Measurements from ENCODE around the gene ELOVL2.
"Not testable (repeated sequence)": the region's sequence is repeated elsewhere in the genome, so short reads cannot be mapped to it uniquely, and the experiment has no call there.

Gene ELOVL2

DNA sequence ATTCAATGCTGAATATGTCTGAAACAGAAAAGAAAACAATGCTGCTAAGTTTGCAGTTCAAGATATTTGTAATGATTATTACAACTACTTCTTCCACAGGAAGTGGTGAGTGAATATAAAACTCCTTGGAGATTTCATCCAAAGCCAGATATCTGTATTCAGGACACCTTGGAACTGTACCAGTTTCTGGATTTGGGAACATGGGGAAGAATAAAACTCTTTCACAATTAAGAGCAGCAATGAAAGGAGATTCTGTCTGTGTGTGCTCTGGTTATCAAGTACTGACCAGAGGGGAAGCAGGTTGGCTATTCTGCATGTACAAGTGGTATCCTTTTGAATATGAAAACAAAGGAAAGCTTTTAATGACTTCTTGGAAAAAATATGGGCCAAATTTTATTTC is 21.1 kb downstream of the ELOVL2 start:
- DNase-seq (ENCODE audit: low read depth in 3 of 3, low spot score in 1 of 3): no peak

DNA sequence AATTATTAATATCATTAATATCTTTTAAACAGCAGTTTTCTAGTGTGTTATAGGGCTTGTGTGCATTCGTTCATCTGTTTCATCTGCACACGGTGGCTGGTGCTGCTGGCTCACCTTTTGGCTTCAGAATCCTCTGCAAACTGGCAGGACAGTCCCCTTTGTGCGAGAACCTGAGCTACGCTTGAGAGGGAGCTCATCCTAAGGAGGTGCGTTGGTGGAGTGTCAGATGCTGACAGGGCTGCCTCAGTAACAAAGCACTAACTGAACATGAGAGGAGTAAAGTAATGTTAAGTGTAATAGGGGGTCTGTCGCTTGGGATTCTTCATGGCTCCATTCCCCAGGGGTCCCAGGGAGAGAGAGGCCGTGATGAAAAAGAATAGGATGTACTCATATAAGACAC is 22.4 kb downstream of the ELOVL2 start:
- DNase-seq (ENCODE audit: low read depth in 3 of 3, low spot score in 1 of 3): no peak

DNA sequence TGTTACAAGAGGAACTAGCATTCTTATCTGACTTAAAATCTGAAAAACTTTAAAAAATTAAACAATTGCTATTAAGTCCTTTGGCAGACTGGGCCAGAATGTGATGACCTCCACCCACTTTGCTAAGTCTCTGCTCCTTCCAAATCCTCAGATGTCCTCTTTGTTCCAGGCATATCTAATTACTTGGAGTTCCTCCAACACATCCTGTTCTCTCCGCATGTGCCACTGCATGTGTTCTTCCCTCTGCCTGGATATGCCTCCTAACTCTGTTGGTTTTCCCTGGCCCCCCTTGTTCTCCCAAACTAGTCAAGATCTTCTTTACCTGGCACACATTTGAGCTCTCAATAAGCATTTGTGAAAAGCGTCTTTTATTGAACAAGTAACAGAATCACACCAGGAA is 23.1 kb downstream of the ELOVL2 start:
- DNase-seq (ENCODE audit: low read depth in 3 of 3, low spot score in 1 of 3): no peak

DNA sequence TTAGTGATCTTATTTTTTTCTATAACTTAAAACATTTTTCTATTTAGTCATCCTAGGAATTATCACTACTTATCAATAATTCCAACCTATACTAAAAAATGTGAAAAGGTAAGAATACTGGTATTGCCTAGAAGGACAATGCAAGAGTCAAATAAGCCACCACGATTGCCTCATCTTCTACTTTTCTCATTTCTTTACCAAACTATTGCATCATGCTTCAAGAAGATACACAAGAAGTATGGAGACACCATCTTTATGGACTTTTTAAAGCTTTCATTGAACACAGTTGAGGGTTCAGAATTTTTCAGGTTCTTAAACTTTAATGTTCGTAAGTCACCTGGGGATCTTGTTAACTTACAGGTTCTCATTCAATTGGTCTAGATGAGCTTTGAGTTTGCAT is 25.9 kb downstream of the ELOVL2 start:
- no peak for DNase-seq (ENCODE audit: low read depth in 3 of 3, low spot score in 1 of 3)

DNA sequence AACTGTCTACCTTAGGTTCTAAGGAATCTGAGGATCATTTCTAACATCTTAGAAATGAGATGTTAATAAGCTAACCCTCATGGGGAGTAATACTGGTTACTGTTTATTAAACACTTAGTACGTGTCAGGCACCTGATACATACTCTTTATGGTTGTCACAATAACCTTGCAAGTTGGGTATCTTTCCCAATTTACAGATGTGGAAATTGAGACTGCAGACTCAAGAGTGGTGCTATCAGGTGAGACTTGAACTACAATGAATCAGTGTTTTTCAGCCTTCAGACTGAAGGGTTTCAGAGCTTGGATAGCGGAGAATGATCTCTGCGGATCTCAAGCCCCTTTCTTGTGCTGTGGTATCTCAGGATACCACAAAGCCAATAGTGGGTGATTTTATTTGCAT is 27.0 kb downstream of the ELOVL2 start:
- DNase-seq (ENCODE audit: low read depth in 3 of 3, low spot score in 1 of 3): no peak

GRCh38 chr6:11016452-11016851 is 27.7 kb downstream of the ELOVL2 start:
- no peak for DNase-seq (ENCODE audit: low read depth in 3 of 3, low spot score in 1 of 3)

DNA sequence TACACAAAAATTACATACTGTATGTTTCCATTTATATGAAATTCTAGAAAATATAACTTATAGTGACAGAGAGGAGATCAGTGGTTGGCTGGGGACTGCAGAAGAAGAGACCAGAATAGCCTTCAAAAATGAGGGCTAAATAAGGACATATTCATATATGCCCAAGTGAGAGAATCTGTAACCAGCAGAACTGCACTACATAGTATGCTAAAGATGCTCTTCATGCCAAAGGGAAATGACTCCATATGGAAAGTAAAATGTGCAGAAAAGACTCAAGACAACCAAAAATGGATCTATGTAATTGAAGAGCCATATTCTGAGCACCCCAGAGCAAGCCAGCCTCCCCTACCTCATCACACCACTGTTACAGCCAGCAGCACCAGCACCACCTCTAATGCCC is 29.0 kb downstream of the ELOVL2 start:
- no peak for DNase-seq (ENCODE audit: low read depth in 3 of 3, low spot score in 1 of 3)

DNA sequence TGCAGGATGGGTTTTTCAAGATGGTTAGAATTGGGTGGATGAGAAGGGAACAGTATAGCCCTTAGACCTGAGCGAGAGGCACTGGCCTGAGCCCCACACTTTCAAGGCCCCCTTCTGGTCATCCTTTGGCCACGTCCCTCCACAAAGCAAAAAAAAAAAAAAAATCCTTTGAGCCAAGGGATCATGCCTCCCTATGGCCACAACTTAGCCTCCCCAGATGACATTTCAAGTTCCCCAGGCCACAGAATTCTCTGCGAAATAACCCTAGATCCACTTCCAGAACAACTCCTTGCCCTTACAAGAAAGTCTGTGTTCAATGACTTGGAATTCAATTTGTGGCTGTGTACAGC is 30.4 kb downstream of the ELOVL2 start:
- no peak for DNase-seq (ENCODE audit: low read depth in 3 of 3, low spot score in 1 of 3)

DNA sequence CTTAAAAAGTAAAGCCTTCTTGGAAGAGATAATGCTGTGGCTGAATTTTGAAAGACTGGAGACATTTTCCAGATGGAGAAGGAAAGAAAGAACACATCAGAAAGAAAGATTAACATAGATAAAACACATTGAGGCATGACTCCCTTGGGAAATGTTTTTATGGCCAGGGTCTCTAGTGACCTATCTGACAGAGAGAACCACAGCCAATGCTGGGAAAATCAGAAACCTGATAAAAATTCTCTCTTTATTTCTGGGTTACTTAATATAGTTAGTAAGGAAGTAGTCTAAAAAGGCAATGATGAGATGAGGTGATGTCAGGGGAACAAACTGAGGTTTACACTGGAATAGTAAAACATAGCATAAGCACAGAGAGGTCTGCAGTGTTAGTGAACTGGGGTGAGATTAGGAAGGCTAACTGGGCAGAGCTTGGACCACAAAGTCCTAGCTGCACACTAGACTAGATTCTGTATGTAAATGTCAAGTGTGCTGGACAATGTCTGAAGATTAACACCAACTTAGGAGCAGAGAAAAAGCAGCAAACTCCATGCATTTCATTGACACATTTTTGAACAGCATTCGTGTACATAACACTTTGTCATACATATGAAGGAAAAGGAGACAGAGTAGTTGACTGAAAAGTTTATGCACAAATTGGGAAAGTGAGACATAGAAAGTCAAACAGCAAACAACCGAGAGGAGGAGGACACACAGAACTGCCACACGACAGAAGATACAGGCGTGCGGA is 31.0 kb downstream of the ELOVL2 start:
- DNase-seq (ENCODE audit: low read depth in 3 of 3, low spot score in 1 of 3): no peak

- no peak for DNase-seq (ENCODE audit: low read depth in 3 of 3, low spot score in 1 of 3)
Measured at GRCh38 chr6:11012295-11012754, 31.8 kb downstream of the ELOVL2 start.

GRCh38 chr6:11011787-11012234 is 32.3 kb downstream of the ELOVL2 start:
- DNase-seq (ENCODE audit: low read depth in 3 of 3, low spot score in 1 of 3): no peak

GRCh38 chr6:11009353-11009752 is 34.8 kb downstream of the ELOVL2 start:
- DNase-seq (ENCODE audit: low read depth in 3 of 3, low spot score in 1 of 3): no peak

DNA sequence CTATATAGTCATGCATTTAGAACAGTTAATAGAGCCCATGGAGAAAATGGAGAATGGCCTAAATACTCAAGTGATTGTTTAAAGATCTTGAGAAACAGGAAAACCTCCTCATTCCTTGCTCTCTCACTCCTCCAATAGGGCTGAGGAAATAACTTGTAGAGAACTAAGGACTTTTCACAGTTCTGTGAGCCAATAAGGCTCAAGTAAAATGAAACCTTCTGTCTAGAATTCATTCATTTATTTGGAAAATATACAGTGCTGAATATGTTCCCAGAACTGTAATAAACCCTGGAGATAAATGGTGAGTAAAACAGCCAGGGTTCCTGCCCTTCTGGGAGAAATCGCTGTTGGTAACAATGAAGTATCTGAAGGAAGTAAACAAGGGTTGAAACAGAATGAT is 35.3 kb downstream of the ELOVL2 start:
- no peak for DNase-seq (ENCODE audit: low read depth in 3 of 3, low spot score in 1 of 3)

DNA sequence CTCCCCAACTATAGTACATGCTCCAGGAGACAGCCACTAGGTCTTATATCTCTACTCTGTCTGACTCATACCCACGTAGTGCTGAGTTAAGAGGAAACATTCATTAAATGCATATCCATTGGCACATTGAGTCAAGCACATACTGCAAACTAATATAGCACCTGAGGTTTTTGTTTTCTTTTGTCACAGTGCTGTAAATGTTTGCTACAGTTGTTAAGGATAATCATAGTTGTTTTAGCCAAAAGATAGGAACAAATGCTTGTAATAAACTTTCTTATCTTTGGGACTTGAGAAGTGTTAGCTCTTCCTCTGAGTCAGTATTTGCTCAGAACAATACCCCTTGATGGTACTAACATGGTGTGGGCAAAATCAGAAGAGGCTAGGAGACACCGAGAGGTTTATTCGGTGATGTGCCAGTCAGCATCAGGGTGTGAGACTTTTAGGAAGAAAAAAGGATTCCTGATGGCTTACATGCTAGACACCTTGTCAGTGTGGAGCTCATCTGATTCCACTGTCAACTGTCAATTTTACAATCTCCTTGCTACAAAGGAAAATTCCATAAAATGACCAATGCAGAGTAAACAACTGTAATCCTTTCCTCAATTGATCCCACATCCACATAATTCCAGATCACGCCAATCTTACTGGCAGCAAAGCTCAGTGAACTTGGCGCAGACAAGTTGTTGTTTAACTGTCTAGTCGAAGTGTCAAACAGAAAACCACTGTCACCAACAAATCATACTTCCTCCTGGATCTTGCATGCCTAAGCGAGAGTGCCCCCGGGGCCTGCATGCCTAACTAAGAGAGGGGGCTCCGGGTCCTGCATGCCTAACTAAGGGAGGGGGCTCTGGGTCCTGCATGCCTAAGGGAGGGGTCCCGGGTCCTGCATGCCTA is 36.1 kb downstream of the ELOVL2 start:
- no peak for DNase-seq (ENCODE audit: low read depth in 3 of 3, low spot score in 1 of 3)

DNA sequence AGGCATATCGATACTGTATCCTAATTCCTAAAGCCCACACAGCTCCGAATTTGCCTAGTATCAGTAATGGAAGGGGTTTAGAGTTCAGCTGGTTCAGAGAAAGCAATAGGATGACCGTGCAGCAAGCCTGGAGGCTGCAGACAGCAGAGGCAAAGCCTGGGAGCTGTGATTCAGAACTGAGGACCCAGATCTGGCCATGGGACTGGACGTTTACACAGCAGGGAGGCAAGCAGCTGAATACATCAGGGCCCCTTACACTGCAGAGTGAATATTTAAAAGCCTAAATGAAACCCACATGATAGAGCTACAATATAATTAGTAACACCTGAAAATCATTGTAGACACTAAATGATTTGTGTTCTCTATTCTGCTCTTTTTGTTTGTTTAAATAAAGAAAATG is 38.0 kb downstream of the ELOVL2 start:
- no peak for DNase-seq (ENCODE audit: low read depth in 3 of 3, low spot score in 1 of 3)

DNA sequence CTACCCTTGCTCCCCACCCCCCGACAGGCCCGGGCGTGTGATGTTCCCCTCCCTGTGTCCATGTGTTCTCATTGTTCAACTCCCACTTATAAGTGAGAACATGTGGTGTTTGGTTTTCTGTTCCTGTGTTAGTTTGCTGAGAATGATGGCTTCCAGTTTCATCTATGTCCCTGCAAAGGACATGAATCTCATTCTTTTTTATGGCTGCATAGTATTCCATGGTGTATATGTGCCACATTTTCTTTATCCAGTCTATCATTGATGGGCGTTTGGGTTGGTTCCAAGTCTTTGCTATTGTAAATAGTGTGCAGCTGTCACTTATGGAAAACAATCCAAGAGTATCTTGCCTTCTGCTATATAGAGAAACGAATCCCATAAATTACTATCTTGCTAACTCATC is 40.8 kb downstream of the ELOVL2 start:
- DNase-seq (ENCODE audit: low read depth in 3 of 3, low spot score in 1 of 3): not testable (repeated sequence)

GRCh38 chr6:11002176-11002575 is 41.9 kb downstream of the ELOVL2 start:
- no peak for DNase-seq (ENCODE audit: low read depth in 3 of 3, low spot score in 1 of 3)

DNA sequence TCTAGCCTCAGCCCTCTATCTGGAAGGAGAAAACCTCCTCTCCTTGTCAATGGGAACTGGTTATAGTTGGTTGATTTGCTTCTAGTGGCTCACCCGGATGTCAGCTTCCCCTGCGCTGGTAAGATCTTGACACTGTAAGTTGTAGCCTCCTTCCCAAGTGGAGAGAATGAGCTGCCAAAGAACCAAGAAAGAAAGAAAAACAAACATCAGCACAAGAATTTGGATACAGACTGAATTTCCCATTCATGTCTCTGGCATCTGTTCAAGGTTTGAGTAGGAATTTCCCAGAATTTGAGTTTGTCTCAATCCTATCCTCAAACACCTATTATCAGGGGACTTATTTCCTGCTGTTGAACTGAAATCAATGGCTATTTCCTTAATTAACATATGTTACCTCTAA is 44.1 kb downstream of the ELOVL2 start:
- DNase-seq (ENCODE audit: low read depth in 3 of 3, low spot score in 1 of 3): no peak

DNA sequence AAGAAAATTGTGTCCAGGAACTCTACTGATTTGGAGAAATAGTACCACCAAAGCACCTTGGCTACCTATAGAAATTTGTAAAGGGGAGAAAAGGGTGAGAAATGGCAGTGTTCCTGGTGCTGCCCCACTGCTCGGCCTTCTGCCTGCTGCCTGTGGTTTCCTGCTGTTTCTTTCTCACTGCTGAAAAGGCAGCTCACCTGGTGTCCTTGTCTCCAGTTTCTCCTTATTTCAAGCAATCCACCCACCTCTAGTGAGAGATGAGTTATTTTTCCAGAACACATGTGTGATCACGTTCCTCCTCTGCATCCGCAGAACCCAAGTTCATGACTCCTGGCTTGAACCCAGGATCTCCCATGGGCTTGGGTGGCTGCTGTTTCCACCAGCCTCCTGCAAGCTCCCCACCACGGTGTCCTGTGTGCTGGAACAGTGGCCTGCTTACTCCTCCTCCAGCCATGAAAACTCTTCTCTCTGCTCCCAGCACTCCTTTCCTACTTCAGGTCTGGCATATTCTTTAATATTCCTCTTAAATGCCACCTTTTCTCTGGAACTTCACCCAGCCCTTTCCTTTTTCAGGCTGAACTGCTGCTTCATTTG is 48.9 kb downstream of the ELOVL2 start:
- DNase-seq (ENCODE audit: low read depth in 3 of 3, low spot score in 1 of 3): no peak

GRCh38 chr6:10993896-10994295 is 50.2 kb downstream of the ELOVL2 start:
- DNase-seq (ENCODE audit: low read depth in 3 of 3, low spot score in 1 of 3): no peak

DNA sequence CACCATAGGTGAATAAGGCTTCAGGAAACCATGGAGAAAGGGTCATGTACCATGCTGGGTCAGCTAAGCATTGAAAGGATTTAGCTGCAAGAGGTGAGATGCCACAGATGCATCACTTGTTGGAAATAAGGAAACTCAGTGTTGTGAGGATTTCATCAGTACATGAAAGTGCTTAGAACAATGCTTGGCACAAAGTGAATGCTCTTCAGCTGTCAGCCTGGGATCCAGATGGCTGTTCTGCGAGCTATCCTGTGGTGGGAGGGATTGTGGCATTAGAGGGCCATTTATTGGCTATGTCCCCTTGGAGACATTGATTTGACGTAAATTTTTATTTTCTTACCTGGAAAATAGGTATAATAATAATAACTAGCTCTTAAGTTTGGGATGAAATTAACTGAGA is 53.0 kb downstream of the ELOVL2 start:
- no peak for DNase-seq (ENCODE audit: low read depth in 3 of 3, low spot score in 1 of 3)

DNA sequence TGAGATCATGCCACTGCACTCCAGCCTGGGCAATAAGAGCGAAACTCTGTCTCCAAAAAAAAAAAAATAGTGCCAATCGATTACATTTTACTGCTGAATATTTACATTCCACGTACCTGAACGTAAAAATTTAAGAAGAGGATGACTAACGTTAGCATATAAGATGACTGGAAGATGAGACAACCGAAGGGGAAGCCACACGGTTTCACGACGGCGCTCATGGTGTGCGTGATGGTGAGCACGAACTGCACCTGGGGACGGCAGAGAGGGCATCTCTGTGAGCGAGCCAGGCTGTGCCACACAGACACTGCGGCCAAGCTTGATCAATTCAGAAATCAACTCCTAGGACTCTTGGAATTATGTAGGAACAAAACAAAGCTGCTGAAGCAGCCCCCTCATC is 54.5 kb downstream of the ELOVL2 start:
- no peak for DNase-seq (ENCODE audit: low read depth in 3 of 3, low spot score in 1 of 3)

Measured in stimulated activated CD4-positive, alpha-beta T cell treated with anti-CD3 and anti-CD28 coated beads, TNF-alpha, amount 100 ng/mL, for 1 hour (primary cell).